IPS-18c (cell line): ENCODE data around the gene TFB1M.

Experiments
- H3K4me3 ChIP-seq: 2 replicates; pipeline ENCODE4 v1.7.0; 2013; ENCODE audit warnings: low read depth, mild to moderate bottlenecking, low read length, moderate library complexity; ENCODE audit not compliant: insufficient read depth
- H3K9me3 ChIP-seq: one replicate; pipeline ENCODE4 v1.6.1; 2013; ENCODE audit warnings: mild to moderate bottlenecking, low read length, moderate library complexity; ENCODE audit not compliant: control insufficient read depth, insufficient read depth

TFB1M gene

GRCh38 chr6:155213611-155214372 is 100.5 kb downstream of the TFB1M start:
- Histone ChIP-seq H3K9me3 (no peaks in the 10 kb centered on the region), H3K4me3 (no peak overlapping the region)

- Histone ChIP-seq H3K4me3 (no peak overlapping the region), H3K9me3 (no peaks in the 10 kb centered on the region)
These were observed 101.5 kb downstream of the TFB1M start for GRCh38 chr6:155212616-155213380.

GRCh38 chr6:155212106-155212505 is 102.2 kb downstream of the TFB1M start:
- H3K4me3 ChIP-seq, result no peak overlapping the region
- H3K9me3 ChIP-seq, result no peaks in the 10 kb centered on the region

GRCh38 chr6:155207223-155207622 is 107.1 kb downstream of the TFB1M start:
- peaks cover 2% of the 10 kb centered on the region for H3K9me3 ChIP-seq
- H3K4me3 ChIP-seq, result no peak overlapping the region
